NCI-H510A (cell line): ENCODE measurements around the gene CDC42BPA.

Experiments used
- DNase-seq: peaks from one replicate; lab custom pipeline; 2025; lab: John Stamatoyannopoulos, UW

Gene CDC42BPA

GRCh38 chr1:226991920-226992319 is 326.4 kb downstream of the CDC42BPA start:
- no peak for DNase-seq

GRCh38 chr1:226990133-226990716 is 328.1 kb downstream of the CDC42BPA start:
- DNase-seq, result no peak

DNA sequence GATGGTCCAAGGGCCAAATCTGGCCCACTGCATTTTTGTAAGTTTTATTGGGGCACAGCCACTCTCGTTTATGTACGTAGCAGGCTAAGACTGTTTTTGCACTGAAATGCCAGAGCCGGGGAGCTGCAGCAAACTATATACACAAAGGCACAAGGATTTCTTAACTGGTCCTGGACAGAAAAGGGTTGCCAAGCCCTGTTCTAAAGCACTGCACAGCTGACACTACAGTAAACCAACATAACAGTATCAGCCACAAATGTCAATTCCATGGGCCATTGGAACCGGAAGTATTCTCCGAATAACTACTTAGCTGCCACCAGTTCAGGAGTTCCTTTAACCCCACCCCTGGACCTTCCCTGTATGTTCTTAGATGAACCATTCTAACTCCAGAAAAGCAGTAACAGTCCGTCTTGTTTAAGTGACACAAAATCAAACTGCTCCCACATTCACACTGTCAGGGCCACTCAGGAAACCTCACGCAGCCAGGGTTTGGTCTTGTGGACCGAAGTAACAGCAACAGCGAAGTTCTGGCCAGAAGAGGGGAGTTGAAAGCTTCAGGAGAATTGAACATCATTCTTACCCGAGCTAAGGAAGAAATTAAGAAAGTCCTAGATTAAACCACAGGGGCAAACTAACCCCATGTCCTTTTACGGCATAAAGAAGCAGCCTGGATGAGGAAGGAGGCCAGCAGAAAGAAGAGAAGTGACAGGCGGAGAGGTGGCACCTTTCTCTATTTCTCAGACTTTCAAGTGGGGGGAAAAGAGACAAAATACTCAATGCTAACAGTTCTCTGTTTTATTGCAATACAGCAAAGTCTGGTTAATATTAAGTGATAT is 329.0 kb downstream of the CDC42BPA start:
- DNase-seq, result no peak

DNA sequence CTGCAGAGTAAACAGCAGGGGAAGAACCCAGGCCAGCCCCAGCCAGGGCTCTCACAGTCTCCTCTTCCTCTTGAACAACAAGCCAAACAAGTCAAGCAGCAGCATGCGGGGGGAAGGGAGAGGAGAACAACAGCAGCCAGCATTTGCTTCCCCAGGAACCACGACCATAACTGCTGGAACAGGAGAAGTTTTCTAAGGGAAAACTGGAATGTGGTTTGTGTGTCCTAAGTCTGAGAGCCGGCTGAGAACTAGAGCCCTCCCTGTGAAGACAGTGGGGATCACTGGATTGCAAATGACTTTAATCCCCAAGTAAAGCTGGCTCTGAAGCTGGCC is 330.0 kb downstream of the CDC42BPA start:
- DNase-seq, result peak; percentile 86

- DNase-seq, result no peak
Observed at GRCh38 chr1:226987623-226988333, 330.5 kb downstream of the CDC42BPA start.

- DNase-seq, result no peak
Observed at GRCh38 chr1:226987179-226987536, 331.1 kb downstream of the CDC42BPA start.

DNA sequence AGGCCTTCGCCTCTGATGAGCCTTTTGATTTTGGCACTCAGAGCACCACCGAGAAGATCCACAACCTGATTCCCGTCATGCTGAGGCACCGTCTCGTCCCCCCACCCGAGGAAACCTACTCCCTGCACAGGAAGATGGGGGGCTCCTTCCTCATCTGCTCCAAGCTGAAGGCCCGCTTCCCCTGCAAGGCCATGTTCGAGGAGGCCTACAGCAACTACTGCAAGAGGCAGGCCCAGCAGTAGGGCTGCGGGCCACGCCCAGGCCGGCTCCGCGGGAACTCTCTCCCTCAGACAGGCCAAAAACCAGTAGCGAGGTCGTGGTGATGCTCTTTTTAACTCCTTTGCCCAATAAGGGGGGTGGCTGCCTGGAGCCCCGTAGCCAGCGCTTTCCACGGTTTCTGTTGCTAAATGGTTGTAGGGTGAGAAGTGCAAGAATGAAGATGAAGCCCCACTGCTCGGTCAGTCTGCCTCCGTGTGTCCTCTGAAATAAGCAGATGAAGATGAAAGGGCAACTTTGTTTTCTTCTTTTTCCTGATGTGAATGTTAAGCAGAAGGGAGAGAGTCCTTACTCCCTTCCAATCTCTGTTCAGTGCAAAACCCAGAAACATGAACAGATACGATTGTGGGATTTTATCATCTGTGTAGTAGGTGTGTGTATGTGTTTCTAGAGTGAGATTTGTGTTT is 331.7 kb downstream of the CDC42BPA start:
- DNase-seq, result no peak

- DNase-seq, result no peak
Observed at GRCh38 chr1:226985839-226986463, 332.3 kb downstream of the CDC42BPA start.

- DNase-seq, result no peak
Observed at GRCh38 chr1:226985239-226985838, 333.0 kb downstream of the CDC42BPA start.

DNA sequence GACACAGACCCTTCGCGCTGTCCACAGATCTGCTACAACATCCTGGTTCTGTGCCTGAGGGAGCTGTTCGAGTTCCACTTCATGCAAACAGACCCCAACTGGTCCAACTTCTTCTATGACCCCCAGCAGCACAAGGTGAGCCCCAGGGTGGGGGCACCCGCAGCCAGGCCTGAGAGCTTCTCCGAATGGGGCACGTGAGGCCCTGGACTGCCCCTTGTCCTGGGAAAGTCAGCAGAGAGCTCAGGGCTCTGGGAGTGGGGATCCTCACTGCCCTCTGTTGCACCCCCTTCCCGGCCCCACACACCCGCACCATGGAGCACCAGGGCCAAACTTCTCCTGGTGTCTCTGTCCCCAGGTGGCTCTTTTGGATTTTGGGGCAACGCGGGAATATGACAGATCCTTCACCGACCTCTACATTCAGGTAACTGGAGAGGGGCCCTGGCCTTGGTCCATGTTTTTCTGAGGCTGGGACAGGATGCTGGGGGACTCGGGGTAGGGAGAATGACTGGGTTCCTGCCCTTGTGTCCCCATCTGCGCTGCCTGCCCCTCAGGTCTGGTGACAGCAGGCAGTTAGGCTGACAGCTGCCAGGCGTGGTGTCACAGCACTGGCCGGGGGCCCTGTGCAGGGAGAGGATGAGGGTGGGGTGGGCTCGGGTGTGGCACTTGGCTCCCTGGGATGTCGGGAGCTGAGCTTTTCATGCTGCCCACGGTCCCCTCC is 333.6 kb downstream of the CDC42BPA start:
- no peak for DNase-seq

DNA sequence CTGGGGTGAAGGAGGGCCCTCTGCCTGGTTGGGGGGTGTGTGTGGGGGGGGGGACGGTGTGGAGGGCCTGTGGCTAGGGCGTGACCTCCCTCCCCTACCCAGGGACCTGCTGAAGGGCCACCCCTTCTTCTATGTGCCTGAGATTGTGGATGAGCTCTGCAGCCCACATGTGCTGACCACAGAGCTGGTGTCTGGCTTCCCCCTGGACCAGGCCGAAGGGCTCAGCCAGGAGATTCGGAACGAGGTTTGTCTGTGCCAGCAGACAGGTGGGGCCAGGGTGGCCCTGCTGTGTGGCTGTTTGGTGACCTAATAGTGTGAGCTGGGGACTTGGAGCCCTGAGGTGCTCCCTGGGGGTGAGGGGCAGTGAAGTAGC is 334.3 kb downstream of the CDC42BPA start:
- no peak for DNase-seq

GRCh38 chr1:226983247-226983991 is 334.9 kb downstream of the CDC42BPA start:
- DNase-seq, result no peak

DNA sequence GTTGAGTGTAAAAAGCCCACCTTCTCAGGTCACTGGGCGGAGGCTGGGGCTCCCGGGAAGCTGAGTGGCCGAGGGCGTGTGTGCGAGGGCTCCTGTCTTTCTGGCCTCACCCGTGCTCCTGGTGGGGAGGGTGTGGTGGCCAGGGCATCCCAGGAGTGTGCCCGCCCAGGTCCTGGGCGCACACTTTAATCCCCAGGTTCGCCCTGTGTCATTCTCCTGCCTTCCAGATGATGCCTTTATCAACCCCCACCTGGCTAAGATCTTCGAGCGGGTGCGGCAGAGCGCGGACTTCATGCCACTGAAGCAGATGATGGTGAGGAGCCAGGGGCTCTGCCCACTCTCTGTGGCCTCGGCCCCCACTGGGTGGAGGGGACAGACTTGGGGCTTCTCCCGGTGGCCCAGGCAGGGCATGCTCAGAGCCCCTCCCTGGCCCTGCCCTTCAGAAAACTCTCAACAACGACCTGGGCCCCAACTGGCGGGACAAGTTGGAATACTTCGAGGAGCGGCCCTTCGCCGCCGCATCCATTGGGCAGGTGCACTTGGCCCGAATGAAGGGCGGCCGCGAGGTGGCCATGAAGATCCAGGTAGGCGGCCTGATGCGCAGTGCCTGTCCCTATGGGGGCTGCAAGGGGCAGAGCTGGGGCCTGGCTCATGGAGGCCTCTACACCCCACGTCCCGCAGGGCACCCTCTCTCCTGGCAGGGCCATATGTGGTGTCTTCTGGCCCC is 335.7 kb downstream of the CDC42BPA start:
- DNase-seq, result no peak

DNA sequence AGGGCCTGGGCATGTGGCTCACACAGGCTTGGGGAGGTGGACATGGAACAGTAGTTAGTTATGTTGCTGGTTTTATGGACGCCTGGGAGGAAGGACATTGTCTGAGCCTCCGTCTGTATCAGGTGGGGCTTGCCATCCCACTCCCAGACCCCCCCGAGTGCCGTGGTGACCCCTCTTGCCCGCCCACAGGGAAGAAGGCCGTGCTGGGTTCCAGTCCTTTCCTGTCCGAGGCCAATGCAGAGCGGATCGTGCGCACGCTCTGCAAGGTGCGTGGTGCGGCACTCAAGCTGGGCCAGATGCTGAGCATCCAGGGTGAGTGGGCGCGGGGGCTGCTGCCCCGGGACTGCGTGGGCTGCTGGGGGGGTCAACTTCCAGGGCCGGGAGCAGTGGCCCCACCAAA is 336.5 kb downstream of the CDC42BPA start:
- DNase-seq, result no peak

- DNase-seq, result no peak
Observed at GRCh38 chr1:226981386-226981817, 336.9 kb downstream of the CDC42BPA start.

GRCh38 chr1:226980565-226981385 is 337.5 kb downstream of the CDC42BPA start:
- no peak for DNase-seq

GRCh38 chr1:226980122-226980560 is 338.2 kb downstream of the CDC42BPA start:
- DNase-seq, result no peak

DNA sequence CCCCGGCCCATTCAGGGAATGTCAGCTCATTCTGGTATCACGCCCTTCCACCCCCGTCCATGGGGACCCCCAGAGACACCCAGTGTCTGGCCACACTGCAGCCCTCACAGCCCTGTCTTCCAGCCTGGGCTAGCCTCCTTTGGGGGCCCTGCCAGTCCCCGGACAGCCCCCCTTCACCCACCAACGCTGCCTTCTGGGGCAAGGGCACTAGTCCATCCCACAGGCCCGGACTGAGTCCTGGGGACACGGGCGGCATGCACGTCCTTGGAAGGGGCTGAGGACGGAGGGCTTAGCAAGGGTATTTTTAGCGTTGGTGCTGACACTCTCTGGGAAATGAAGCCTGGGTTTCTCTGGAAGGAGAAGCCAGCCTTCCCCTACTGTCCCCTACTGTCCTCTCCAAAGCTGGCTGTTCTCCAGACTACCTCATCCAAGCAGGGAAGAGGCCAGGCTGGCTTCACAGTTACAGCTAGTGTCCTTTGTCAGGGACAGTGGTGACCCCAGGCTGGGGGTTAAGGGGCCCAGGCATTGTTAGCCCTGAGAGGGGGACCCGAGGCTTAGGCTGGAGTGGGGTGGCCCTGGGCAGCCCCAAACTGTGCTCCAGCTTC is 338.7 kb downstream of the CDC42BPA start:
- no peak for DNase-seq
